ENCODE measurements around the gene MBD3L1.

MBD3L1 gene

DNA sequence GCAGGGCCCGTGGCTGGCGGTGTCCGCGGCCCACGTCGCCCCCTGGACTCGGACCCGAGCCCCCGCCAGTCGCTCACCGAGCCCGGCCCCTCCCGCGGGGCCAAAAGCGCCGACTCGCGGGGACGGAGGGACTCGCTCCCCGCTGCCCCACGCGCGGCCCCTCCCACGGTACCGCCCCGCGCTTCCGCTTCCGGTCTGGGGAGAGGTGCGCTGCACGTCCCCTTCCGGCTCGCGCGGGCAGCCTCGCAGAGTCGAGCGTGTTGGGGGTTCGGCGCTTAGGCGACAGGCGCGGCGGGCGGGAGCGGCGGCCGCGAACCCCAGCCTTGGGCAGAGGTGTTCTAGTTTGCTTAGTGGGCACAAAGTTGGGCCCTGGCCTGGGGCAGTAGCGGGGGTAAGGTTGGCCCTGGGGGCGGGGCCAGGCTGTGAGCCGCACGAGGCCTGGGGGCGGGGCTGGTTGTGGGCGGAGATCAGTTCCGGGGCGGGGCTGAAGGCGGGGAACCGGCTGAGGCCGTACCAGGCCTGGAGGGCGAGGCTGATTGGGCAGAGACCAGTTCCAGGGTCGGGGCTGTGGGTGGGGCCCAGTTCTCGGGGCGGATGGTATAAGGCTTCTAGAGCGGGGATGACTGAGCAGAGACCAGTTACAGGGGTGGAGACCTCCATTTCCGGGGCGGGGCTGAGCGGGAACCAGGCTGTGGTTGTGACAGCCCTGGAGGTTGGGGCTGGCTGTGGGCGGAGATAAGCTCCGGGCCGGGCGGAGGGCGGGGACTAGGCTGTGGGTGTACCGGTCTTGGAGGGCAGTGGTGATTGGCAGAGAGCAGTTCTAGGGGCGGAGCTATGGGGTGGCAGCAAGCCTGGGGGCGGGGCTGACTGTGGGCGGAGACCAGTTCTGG lies at the start of gene MBD3L1, which contains the start of gene ZNF558:
TSS of gene MBD3L1 (plus strand) at position 246 of the 890 bp plus-strand sequence. CDS start 10,302 bp downstream, outside the sequence.
TSS of gene ZNF558 (minus strand) at position 173 of the 890 bp plus-strand sequence. CDS start 9,645 bp downstream, outside the sequence.
- DNase-seq = peak; percentile 100

DNA sequence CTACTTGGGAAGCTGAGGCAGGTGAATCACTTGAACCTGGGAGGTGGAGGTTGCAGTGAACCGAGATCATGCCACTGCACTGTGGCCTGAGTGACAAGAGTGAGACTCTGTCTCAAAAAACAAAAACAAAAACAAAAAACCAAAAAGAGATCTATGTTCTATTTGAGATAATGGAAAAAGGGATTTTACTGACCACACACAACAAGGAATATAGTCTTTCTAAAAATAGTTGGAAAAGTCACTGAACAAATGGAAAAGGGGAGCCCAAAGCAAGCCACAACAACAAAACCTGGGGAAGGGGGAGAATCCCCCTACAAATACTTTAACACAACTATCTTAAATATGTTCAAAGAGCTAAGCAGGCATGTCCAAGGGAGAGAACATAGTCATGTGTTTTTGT lies 37.4 kb upstream of the MBD3L1 start:
- no peak for DNase-seq

DNA sequence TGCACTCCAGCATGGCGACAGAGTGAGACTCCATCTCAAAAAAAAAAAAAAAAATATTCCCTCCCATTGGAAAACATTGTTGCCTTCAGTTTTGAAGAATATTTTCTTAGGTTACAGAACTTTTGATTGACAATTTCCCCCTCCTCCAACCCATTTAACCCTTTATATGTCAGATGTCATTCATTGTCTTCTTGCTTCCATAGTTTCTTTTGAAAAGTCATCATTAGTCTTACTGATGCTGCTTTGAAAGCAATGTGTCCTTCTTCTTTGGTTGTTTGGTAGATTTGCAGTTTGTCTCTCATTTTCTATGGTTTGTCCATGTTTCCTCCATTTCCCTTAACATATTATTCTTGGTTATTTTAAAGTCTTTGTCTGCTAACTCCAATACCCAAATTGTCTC lies 25.5 kb upstream of the MBD3L1 start:
- DNase-seq = peak; percentile 17

DNA sequence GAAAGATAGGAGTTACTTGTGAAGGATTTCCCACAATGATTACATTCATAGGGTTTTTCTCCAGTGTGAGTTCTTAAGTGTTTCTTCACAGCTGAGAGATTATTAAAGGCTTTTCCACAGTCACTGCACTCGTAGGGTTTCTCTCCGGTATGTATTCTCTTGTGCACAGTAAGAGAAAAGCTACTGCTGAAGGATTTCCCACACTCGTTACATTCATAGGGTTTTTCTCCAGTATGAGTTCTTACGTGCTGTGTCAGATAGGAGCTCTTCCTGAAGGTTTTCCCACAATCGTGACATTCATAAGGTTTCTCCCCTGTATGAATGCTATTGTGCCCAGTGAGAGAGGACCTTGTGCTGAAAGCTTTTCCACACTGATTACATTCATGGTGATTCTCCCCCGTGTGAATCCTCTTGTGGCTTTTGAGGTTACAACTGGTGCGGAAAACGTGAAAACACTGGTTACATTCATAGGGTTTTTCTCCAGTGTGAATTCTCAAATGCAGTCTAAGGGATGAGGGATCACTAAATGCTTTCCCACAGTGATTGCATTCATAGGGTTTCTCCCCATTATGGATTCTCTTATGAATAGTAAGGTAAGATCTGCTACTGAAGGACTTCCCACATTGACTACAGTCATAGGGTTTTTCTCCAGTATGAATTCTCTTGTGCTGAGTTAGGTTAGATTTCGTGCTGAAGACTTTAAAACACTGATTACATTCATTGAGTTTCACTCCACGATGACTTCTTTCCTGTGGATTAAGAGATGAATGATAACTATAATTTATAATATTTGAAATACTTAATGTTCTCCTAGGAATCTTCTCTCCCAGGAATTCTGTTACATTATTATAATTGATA lies 20.6 kb upstream of the MBD3L1 start:
- peak; percentile 10 for DNase-seq

DNA sequence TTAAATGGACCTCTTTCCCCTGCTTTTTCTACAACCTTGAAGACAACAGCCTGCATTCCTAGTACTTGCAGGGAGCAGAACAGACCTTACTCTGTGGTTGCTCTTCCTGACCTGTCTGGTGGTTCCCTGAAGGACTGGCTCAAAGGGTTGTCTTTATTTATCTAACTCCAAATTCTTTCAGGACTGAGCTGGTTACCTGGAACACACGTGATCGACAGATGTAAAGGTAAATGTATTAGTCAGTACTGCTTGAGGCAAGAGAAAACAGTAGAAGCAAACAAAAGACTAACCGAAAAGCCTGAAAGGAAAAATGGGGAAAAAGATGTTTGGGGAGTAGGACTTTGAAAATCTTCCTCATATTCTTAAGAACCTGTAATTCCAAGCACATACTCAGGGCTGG lies 18.0 kb upstream of the MBD3L1 start:
- no peak for DNase-seq

DNA sequence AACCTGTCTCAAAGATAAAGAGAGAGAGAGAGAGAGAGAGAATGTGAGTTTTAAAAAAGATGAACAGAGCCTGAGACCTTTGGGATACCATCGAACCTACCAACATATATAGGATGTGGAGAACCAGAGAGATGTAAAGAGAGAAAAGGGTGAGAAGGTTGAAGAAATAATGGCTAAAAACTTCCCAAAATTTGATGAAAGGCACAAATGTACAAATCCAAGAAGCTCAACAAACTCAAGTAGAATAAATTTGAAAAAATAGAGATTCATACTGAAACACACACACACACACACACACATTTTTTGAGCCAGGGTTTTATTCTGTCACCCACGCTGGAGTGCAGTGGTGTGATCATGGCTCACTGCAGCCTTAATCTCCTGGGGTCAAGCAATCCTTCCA lies 16.4 kb upstream of the MBD3L1 start:
- no peak for DNase-seq

DNA sequence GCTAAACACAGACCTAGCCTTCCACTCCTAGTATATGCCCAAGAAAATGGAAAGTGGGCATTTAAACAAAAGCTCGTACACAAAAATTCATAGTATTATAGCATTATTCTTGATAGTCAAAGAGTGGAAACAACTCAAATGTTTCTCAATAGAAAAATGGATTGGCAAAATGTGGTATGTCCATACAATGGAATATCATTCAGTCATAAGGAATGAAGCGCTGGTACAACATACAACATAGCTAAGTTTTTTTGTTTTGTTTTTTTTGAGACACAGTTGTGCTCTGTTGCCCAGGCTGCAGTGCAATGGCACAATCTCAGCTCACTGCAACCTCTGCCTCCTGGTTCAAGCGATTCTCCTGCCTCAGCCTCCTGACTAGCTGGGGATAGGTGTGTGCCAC lies 11.9 kb upstream of the MBD3L1 start:
- no peak for DNase-seq

DNA sequence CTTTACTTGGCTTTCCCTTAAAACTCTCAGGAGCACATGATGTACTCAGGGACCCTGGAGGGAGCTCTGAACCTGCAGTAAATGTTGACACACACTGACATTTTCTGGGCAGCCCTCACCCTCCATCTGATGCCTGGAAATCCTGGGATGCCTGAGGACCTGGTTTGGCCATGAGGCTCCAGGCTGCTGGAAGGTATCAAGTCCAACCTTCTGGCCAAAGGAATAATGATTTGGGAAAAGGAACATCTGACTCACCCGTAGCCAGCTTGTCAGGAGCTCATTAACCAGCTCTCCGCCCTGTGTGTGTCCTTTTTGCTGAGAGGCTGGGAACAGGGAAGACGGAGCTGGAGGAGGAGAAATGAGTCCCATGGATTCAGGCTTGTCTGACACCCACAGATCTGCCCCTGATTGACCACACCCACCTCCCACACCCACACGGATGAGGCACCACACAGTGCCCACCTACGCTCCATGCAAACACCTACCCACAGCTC lies 10.4 kb upstream of the MBD3L1 start:
- no peak for DNase-seq

DNA sequence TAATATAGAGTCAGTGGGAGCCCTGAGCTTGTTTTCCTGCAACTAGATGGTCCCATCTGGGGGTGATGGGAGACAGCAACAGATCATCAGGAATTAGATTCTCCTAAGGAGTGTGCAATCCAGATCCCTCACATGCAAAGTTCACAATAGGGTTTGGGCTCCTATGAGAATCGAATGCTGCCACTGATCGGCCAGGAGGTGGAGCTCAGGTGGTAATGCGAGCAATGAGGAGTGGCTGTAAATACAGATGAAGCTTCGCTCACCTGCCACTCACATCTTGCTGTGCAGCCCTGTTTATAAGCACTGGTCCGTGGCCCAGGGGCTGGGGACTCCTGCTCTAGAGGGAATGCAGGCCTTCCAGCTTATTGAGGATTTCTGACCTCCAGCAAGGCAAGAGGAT lies 5.8 kb upstream of the MBD3L1 start:
- DNase-seq = no peak

DNA sequence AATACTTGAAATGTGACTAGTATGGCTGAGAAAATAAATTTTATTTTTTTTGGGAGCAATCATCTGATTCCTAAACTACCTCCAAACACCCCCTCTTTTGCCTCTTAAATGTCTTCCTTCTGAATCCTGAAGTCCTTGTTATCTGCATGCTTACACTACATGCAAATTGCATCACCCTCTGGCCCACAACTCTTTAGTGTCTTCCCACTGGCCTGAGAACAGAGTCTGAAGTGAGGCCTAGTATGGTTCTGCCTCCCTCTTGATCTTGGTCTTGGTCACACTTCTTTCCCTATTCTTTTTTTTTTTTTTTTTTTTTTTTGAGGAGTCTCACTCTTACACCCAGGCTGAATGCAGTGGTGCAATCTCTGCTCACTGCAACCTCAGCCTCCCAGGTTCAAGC lies 4.9 kb upstream of the MBD3L1 start:
- DNase-seq = no peak

DNA sequence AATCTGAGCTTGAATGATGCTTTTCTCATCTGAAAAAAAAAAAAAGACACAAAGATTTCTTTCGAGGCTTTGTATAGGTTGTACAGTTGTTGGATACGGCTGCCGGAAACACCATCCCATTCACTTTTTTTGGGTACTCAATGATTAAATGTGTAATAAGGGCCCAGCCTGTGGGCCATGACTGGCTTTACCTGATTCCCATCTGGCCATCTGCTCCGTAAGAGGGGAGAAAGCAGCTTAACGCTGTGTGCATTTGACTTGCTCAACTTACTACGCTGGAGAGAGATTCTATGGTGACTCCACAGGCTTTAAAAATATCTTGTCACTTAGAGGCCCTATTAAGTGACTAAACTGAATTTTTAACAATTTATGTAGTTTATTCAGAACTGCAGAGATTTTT lies 804 bp upstream of the MBD3L1 start:
- DNase-seq = no peak

DNA sequence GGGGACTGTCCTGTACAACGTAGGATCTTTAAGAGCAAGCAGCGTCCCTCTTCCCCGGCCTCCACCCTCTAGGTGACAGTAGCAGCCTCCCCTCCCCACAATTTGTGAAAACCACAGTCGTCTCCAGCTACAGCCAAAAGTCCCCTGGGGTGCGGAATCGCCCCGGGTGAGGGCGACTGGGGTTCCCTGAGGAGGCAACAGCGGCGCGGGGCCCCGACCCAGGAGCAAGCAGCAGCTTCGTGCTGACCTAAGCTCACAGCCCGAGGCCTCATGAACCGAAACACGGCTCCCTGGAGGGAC lies 395 bp upstream of the MBD3L1 start:
- DNase-seq = no peak

DNA sequence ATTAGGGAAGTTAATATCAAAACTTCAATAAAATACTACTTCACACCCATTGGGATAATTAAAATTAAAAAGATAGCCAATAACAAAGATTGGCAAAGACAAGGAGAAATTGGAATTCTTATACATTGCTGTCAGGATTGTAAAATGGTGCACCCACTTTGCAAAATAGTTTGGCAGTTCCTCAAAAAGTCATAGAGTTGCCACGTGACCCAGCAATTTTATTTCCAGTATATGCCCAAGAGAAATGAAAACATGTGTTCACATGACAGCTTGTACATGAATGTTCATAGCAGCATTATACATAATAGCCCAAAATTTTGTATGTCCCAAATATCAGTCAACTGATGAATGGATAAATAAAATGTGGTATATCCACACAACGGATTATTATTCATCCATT lies 3.3 kb downstream of the MBD3L1 start:
- no peak for DNase-seq

DNA sequence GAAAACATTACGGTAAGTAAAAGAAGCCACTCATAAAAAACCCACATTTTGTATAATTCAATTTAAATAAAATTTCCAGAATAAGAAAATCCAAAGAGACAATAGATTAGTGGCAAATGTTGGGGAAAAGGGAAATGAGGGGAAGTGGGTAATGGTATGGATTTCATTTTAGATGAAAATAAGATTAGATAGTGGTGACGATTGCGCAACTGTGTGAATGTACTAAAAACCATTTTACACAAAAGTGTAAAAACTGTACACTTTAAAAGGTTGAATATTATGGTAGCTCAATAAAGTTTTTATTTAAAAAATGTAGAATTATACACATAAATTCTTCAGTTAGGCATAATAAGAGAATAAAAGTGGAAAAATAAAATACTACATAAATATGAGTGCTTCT lies 3.7 kb downstream of the MBD3L1 start:
- peak; percentile 25 for DNase-seq

DNA sequence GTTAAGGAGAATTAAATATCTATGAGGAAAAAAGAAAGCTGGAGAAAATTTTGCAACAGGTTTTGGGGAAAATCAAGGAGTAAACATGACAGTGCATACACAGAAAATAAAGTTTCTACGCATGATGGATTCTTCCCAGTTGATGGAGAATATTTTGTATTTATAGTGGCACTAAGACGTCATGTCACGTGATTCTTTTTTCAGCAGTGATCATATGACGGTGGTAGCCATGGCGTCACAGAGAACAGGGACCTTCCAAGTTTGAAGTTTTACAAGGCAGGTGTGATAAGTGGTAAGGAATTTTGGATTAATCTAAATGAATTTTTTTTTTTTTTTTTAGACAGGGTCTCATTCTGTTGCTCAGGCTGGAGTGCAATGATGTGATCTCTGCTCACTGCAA lies 8.5 kb downstream of the MBD3L1 start:
- no peak for DNase-seq

DNA sequence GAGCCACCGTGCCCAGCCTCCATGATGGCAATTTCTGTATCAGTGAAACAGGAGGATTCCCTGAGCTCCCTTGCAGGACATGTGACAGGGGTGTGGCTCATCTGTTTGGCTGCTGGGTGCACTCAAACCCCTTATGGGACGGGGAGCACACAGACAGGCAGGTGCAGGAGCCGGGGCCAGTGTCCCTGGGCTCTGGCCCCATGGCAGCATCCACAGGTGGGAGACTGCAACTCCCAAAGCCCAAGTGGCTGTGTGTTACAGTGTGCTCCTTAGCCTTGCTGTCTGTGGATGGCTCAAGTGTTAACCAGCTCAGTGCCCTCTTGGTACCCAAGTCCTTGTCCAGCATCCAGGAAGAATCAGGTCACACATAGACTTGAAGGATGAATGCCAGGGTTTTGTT lies 14.6 kb downstream of the MBD3L1 start:
- DNase-seq = no peak

DNA sequence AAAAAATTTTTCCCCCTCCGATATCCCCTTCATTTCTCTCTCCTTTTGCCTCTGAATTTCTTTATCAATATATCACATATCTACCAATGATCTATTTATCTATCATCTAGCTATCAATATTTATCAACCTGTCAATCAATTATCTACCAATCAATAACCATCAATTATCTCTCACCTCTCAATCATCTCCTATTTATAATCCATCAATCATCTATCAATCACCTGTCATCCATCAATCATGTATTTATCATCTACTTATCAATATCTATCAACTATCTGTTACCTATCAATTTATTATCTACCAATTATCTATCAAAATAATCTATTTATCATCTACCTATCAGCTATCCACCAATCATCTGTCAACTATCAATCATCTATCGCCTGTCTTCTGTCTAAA lies 17.1 kb downstream of the MBD3L1 start:
- no peak for DNase-seq

DNA sequence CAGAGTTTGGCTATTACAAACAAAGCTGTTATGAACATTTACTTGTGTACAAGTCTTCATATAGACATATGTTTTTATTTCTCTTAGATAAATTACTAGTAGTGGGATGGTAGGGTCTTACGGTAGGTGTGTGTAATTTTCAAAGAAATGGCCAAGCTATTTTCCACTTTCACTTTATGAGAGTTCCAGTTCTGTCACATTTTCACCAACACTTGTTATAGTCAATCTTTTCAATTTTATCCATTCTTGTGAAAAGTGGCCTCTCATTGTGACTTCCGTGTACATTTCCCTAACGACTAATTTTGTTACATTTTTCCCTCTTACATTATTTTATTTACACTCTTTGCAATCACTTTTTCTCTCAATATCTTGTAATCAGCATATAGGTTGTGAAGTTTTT lies 18.3 kb downstream of the MBD3L1 start:
- no peak for DNase-seq

DNA sequence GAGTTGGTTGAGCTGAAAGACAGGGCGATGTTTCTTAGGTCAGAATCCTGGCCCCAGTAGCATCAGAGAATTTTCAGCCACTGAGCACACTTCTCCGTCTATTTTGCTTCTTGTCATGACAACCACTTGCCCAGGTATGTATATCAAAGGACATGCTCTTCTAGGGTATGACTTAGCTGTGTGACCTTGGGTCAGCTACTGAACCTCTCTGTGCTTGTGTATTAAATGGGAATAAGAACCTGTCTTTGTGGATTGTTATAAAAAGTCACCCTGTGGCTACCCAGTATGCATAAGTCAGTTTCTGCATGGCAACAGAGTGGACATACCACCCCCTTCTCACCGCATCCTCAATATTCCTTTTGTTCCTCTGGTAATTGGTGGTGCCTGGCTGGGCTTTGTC lies 26.1 kb downstream of the MBD3L1 start:
- DNase-seq = no peak

DNA sequence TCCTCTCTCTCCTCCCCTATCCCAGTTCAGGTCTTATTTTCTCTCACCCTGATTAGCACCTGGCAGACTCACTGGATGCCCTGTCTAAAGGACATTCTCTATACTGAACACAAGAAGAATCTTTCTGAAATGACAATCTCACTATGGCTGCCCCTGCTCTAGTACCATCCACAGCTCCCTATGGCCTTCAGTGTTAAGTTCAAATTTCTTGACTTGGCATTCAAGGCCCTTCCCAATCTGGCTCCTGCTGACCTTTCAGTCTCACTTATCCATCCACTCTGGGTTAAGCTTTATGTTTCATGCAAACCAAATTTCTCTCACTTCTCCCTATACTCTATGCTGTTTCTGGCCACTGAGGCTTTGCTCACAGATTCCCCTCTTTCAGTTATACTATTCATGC lies 34.2 kb downstream of the MBD3L1 start:
- no peak for DNase-seq

DNA sequence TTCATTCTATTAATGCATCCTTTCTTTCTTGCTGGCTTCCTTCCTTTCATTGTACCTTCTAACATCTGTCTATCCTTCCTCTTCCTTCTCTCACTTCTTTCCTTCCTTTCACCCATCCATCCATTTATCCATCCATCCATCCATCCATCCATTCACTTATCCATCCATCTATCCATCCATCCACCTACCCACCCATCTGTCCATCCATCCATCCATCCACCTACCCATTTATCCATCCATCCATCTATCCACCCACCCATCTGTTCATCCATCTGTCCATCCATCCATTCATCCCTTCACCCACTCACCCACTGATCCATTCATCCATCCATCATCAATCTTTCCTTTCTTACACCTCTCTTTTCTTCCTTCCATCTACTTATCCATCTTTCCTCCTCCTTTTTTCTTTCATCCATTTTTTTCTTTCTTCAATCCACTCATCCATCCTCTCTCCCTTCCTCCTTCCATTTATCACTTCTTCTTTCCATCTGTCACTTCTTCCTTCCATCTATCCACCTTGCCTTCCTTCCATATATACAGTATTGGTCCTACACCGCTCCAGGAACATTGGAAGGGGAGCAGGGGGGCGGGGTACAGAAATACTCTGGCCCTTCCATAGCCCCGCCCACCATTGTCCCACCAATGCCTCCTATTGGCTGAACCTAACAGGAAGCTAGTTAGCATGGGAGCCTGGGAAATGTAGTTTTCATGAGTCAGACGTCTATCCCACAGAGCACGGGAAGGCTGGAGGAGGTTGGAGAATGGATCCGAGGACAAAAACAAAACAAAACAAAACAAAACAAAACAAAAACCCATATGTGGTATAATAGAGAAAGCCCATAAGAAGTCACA lies 45.9 kb downstream of the MBD3L1 start:
- peak; percentile 17 for DNase-seq

DNA sequence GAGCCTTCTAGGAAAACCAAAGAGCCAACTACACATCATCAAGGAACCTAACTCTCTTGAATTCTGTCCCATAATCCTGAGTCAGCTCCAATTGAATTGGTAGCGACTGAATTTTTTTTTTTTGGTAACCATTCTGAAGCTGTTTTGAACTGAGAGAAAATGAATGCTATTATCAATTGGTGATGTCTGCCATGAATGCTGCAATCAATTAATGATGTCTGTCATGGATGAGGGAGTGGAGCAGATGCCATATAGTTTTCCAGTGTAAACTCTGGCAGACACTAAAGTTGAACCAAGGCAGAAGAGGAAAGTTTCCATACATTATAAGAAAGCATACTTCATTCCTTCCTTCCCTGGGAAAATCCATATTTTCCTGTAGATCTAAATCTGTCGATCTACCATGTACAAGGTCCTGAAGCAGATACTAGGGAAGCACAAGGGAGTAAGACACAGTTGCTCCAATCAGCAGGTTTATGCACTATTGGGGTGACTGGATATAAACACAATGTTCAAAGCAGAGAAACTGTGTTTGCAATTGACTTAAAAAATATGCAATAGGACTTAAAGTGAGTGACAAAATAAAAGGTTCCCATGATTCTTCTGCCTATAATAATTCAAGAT lies 48.8 kb downstream of the MBD3L1 start:
- DNase-seq = no peak

DNA sequence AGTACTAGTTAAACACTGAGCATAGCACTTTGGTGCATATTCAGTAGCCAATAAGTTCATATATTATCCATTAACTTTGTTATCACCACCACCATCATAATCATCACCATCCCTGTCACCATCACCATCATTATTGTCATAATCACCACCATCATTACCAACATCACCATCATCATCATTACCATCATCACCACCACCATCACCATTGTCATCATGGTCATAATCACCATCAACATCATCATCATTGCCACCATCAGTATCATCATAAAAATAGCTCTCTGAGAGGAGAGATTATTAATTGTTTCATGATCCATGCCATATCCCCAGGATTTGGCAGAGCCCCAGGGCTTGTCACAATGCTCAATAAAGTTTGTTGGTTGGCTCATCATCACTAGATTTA lies 49.3 kb downstream of the MBD3L1 start:
- DNase-seq = no peak
